NK-92 (cell line): ENCODE data around the gene EPS15.
"Not testable (repeated sequence)": the region's sequence is repeated elsewhere in the genome, so short reads cannot be mapped to it uniquely, and the experiment has no call there.

Experiments used
- DNase-seq: peaks from one replicate; lab custom pipeline; 2025; ENCODE audit not compliant: unreplicated experiment; lab: John Stamatoyannopoulos, UW

EPS15 gene

GRCh38 chr1:51432146-51432545 is 86.9 kb downstream of the EPS15 start:
- DNase-seq = no peak

- DNase-seq = no peak
Measured at GRCh38 chr1:51427438-51427837, 91.6 kb downstream of the EPS15 start.

GRCh38 chr1:51425955-51426354 is 93.1 kb downstream of the EPS15 start:
- DNase-seq = no peak

GRCh38 chr1:51425273-51425672 is 93.8 kb downstream of the EPS15 start:
- DNase-seq = no peak

GRCh38 chr1:51423073-51423821 is 95.8 kb downstream of the EPS15 start:
- no peak for DNase-seq

- no peak for DNase-seq
Measured at GRCh38 chr1:51422367-51423072, 96.5 kb downstream of the EPS15 start.

GRCh38 chr1:51421964-51422363 is 97.1 kb downstream of the EPS15 start:
- no peak for DNase-seq

- DNase-seq = no peak
Measured at GRCh38 chr1:51420867-51421627, 98.0 kb downstream of the EPS15 start.

GRCh38 chr1:51418384-51418959 is 100.6 kb downstream of the EPS15 start:
- no peak for DNase-seq

GRCh38 chr1:51417496-51418383 is 101.3 kb downstream of the EPS15 start:
- no peak for DNase-seq

GRCh38 chr1:51416910-51417309 is 102.2 kb downstream of the EPS15 start:
- no peak for DNase-seq

GRCh38 chr1:51415963-51416362 is 103.1 kb downstream of the EPS15 start:
- no peak for DNase-seq

- no peak for DNase-seq
Measured at GRCh38 chr1:51414811-51415210, 104.3 kb downstream of the EPS15 start.

GRCh38 chr1:51411820-51412219 is 107.2 kb downstream of the EPS15 start:
- not testable (repeated sequence) for DNase-seq

GRCh38 chr1:51410568-51411460 is 108.3 kb downstream of the EPS15 start:
- DNase-seq = no peak

GRCh38 chr1:51409755-51410541 is 109.1 kb downstream of the EPS15 start:
- not testable (repeated sequence) for DNase-seq

- DNase-seq = no peak
Measured at GRCh38 chr1:51392241-51392640, 126.8 kb downstream of the EPS15 start.

GRCh38 chr1:51390641-51391040 is 128.4 kb downstream of the EPS15 start:
- DNase-seq = not testable (repeated sequence)

- DNase-seq = not testable (repeated sequence)
Measured at GRCh38 chr1:51387288-51387687, 131.8 kb downstream of the EPS15 start.
